ENCODE results near the gene CDC14A.

GRCh38 chr1:100328133-100328532 lies 24.2 kb upstream of the CDC14A start:
- TF ChIP-seq CTCF (IDR thresholded peaks at IDR 0.05) (no peak), POLR2A (IDR thresholded peaks at IDR 0.05; ENCODE audit: low read depth) (no peak)
